ENCODE measurements around the gene SENP1.

DNA sequence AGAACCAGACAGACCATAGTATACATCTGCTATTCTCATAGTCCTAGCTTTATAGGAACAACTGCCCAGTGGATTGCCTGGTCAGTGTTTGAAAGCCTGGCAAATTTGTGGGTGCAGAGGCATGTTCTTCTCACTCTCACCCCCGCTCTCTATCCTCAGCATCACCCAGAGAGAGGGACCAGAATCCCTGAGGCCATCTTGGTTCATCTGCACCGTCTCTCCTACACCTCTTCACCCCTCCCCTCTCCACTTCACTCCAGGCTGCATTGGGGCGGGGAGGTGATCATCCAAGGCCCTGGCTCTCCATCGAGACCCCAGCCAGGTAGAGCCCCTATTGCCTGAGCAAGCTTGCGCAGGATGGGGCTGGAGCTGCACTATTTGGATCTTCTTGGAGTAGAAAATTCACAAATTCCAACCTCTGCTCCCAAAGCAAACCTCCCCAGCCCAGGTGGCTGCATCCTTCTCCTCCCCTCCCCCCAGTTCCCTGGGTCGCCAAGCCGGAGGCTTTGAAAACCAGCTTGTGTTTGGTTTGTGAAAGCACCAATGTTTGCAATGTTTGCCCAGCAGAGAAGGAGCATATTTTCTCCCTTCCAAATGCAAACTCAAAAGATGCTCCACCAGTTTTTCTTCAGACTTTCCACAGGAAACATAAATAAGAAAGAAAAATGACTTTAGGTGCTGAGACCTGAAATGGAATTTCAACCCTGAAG, 83.0 kb downstream of the SENP1 start:
- TF ChIP-seq ZNF274 (IDR thresholded peaks at IDR 0.05; ENCODE audit: low read depth, low read length) (no peak), YY1 (IDR thresholded peaks at IDR 0.05; ENCODE audit: insufficient read depth, insufficient read length) (no peak), SUZ12 (IDR thresholded peaks at IDR 0.05; ENCODE audit: extremely low read depth, insufficient read depth, insufficient read length) (no peak)

Measured in NT2/D1 (cell line).